ENCODE measurements around the gene ABCA4. TPM values are rescaled to one million over a fixed set of nuclear protein-coding genes. Genes with fewer than 3 reads are reported as not detected.

Gene ABCA4
- total and polyA plus RNA-seq, 11 donors, result 0.04 to 0.37 (median 0.16) TPM; not detected in 2

DNA sequence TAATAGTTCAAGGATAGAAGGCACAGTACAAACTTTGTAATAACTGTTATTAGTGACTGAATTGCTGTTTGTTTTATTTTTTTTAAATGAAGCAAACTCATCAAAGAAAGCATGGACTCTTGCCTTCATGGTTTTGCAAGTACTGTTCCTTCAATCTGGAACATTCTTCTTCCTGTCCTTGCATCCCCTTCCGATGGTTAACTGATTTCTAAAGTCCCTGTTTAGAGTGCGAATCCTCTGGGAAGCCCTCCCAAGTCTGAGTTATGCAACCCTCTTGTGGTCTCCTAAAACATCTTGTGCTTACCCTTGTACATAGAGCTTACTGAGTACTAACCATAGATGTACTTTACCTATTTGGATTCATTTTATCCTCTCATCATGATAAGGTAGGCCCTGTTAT lies 159.5 kb downstream of the ABCA4 start:
- H3K27ac ChIP-seq, result no peak overlapping the region
- ATAC-seq (no peak), DNase-seq (no peak)
- TF ChIP-seq POLR2A (IDR thresholded peaks at IDR 0.05), result no peak
- TF ChIP-seq, protein P1, sequence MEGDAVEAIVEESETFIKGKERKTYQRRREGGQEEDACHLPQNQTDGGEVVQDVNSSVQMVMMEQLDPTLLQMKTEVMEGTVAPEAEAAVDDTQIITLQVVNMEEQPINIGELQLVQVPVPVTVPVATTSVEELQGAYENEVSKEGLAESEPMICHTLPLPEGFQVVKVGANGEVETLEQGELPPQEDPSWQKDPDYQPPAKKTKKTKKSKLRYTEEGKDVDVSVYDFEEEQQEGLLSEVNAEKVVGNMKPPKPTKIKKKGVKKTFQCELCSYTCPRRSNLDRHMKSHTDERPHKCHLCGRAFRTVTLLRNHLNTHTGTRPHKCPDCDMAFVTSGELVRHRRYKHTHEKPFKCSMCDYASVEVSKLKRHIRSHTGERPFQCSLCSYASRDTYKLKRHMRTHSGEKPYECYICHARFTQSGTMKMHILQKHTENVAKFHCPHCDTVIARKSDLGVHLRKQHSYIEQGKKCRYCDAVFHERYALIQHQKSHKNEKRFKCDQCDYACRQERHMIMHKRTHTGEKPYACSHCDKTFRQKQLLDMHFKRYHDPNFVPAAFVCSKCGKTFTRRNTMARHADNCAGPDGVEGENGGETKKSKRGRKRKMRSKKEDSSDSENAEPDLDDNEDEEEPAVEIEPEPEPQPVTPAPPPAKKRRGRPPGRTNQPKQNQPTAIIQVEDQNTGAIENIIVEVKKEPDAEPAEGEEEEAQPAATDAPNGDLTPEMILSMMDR (IDR thresholded peaks at IDR 0.05), result no peak
- intact Hi-C loops (cut with DNase I), result no loop called here
- WGBS, 4 donors, result 78 to 89% (median 84%) methylated on average over 2 of the region's 2 CpGs
- no peak overlapping the region for H3K4me3 ChIP-seq
- H3K36me3 ChIP-seq, result no peaks in the 10 kb centered on the region
- H3K9me3 ChIP-seq, result peaks cover 0 to 6% (median 2%) of the 10 kb centered on the region in 12 donors
- no peaks in the 10 kb centered on the region for H3K27me3 ChIP-seq
- no peaks in the 10 kb centered on the region for H3K4me1 ChIP-seq

GRCh38 chr1:93960641-93961147 lies 160.3 kb downstream of the ABCA4 start:
- TF ChIP-seq, protein P1 (IDR thresholded peaks at IDR 0.05), result no peak
- TF ChIP-seq POLR2A (IDR thresholded peaks at IDR 0.05), result no peak
- Histone ChIP-seq H3K4me3 (no peak overlapping the region), H3K4me1 (no peaks in the 10 kb centered on the region), H3K27me3 (no peaks in the 10 kb centered on the region), H3K27ac (no peak overlapping the region), H3K9me3 (peaks cover 0 to 14% (median 6%) of the 10 kb centered on the region in 12 donors), H3K36me3 (no peaks in the 10 kb centered on the region)
- intact Hi-C loops (cut with DNase I), result no loop called here
- WGBS, 4 donors, result 57 to 66% (median 65%) methylated on average over 3 of the region's 3 CpGs
- DNase-seq (no peak), ATAC-seq (no peak)

DNA sequence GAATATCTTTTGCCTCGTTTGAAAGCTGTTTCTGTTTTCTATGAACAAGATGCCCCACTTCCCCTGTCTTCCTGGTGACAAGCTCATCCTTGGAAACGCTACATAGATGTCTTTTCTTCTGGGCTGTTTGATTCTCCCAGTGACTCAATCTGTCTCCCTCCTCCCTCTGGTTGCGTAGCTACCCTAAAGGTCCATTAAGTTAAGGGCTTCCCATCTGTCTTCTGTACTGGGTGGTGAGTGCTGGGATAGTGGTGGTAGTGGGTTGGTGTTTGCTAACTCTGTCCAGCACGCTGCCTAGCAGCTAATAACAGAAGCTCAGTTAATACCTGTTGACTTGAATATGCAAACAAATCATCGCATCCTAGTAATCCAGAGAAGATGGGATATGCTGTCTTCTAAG lies 161.5 kb downstream of the ABCA4 start:
- TF ChIP-seq, protein P1 (IDR thresholded peaks at IDR 0.05), result no peak
- no peak for TF ChIP-seq POLR2A (IDR thresholded peaks at IDR 0.05)
- ATAC-seq (no peak), DNase-seq (no peak)
- 64 to 73% (median 69%) methylated on average over 5 of the region's 5 CpGs for WGBS, 4 donors
- H3K4me3 ChIP-seq, result no peak overlapping the region
- H3K27ac ChIP-seq, result no peak overlapping the region
- H3K36me3 ChIP-seq, result no peaks in the 10 kb centered on the region
- H3K27me3 ChIP-seq, result no peaks in the 10 kb centered on the region
- H3K9me3 ChIP-seq, result peaks cover 0 to 27% (median 14%) of the 10 kb centered on the region in 12 donors
- no peaks in the 10 kb centered on the region for H3K4me1 ChIP-seq
- intact Hi-C loops (cut with DNase I), result no loop called here

GRCh38 chr1:93958726-93959100 lies 162.2 kb downstream of the ABCA4 start:
- intact Hi-C loops (cut with DNase I), result no loop called here
- TF ChIP-seq POLR2A (IDR thresholded peaks at IDR 0.05), result no peak
- TF ChIP-seq, protein P1 (IDR thresholded peaks at IDR 0.05), result no peak
- 51 to 55% (median 51%) methylated on average over 1 of the region's 1 CpG for WGBS, 4 donors
- DNase-seq (no peak), ATAC-seq (no peak)
- Histone ChIP-seq H3K27me3 (no peaks in the 10 kb centered on the region), H3K27ac (no peak overlapping the region), H3K9me3 (peaks cover 0 to 34% (median 14%) of the 10 kb centered on the region in 12 donors), H3K36me3 (no peaks in the 10 kb centered on the region), H3K4me3 (no peak overlapping the region), H3K4me1 (no peaks in the 10 kb centered on the region)
